IMR-90 (cell line): ENCODE data around the gene DOCK1. TPM values are rescaled to one million over a fixed set of nuclear protein-coding genes. Genes with fewer than 3 reads are reported as not detected.

Source experiments
- ATAC-seq: fragments of 200-7000 bp; cut with Tn5 transposase; 2 replicates; pipeline ENCODE4 v1.9.1; 2020; ENCODE audit warnings: low read depth, mild to moderate bottlenecking, moderate library complexity
- BruUV-seq: library from RNA; stranded (reverse); fragments of 400-500 nt; replicated peaks from 2 replicates; lab custom pipeline; 2021; lab: Mats Ljungman, UMichigan
- CTCF ChIA-PET: fragments of 300-600 bp; formaldehyde crosslinking; extraction: SDS; loops from one replicate; lab custom pipeline; 2021; ENCODE audit warnings: antibody characterized with exemption; lab: Yijun Ruan, JAX
- POLR2A ChIA-PET: fragments of 300-600 bp; sonication (Branson Sonifier 250); formaldehyde crosslinking; loops from one replicate; lab custom pipeline; 2022; ENCODE audit warnings: antibody characterized with exemption; ENCODE audit not compliant: unreplicated experiment; lab: Charles Lee
- DNase-seq: peaks from one replicate; pipeline ENCODE4 v3.0.0; 2013
- H2AFZ ChIP-seq: replicated peaks from 2 replicates; pipeline ENCODE3; 2013; ENCODE audit warnings: low read length, mild to moderate bottlenecking; ENCODE audit not compliant: poor library complexity
- H2AK5ac ChIP-seq: 2 replicates; pipeline ENCODE4 v1.6.1; 2013; ENCODE audit warnings: low read depth, low read length, inconsistent platforms
- H2AK9ac ChIP-seq: replicated peaks from 2 replicates; pipeline ENCODE3; 2013; ENCODE audit warnings: mild to moderate bottlenecking, low read depth, low read length, moderate library complexity; ENCODE audit not compliant: poor library complexity
- H2BK120ac ChIP-seq: 2 replicates; pipeline ENCODE4 v1.6.1; 2013; ENCODE audit warnings: low read depth, low read length, inconsistent platforms
- H2BK15ac ChIP-seq: 3 replicates; pipeline ENCODE4 v1.6.1; 2013; ENCODE audit warnings: low read depth, low read length, inconsistent platforms
- H2BK20ac ChIP-seq: 2 replicates; pipeline ENCODE4 v1.6.1; 2013; ENCODE audit warnings: low read depth, mild to moderate bottlenecking, inconsistent platforms, low read length, moderate library complexity
- H2BK5ac ChIP-seq: 2 replicates; pipeline ENCODE4 v1.6.1; 2013; ENCODE audit warnings: mild to moderate bottlenecking, low read depth, low read length, inconsistent platforms; ENCODE audit not compliant: poor library complexity, severe bottlenecking
- H3K14ac ChIP-seq: replicated peaks from 2 replicates; pipeline ENCODE4 v1.6.1; 2013; ENCODE audit warnings: low read depth, low read length, inconsistent platforms
- H3K18ac ChIP-seq: 2 replicates; pipeline ENCODE4 v1.6.1; 2013; ENCODE audit warnings: low read depth, low read length, control low read depth
- H3K23ac ChIP-seq: 2 replicates; pipeline ENCODE4 v1.6.1; 2013; ENCODE audit warnings: low read depth, low read length, inconsistent platforms
- H3K27ac ChIP-seq: 2 replicates; pipeline ENCODE4 v1.5.1; 2013; ENCODE audit warnings: mild to moderate bottlenecking, control low read depth, low read length; ENCODE audit not compliant: insufficient read depth
- H3K27me3 ChIP-seq: 2 replicates; pipeline ENCODE4 v1.6.1; 2013; ENCODE audit warnings: low read length; ENCODE audit not compliant: control insufficient read depth, insufficient read depth
- H3K36me3 ChIP-seq: 2 replicates; pipeline ENCODE4 v1.6.1; 2013; ENCODE audit warnings: low read length, mixed read lengths; ENCODE audit not compliant: control insufficient read depth, insufficient read depth
- H3K4ac ChIP-seq: 2 replicates; pipeline ENCODE4 v1.6.1; 2013; ENCODE audit warnings: low read depth, low read length, inconsistent platforms
- H3K4me1 ChIP-seq: 2 replicates; pipeline ENCODE4 v1.6.1; 2013; ENCODE audit warnings: low read length, mixed read lengths; ENCODE audit not compliant: control insufficient read depth, insufficient read depth
- H3K4me2 ChIP-seq: 2 replicates; pipeline ENCODE4 v1.6.1; 2013; ENCODE audit warnings: low read depth, mild to moderate bottlenecking, control low read depth, low read length, moderate library complexity
- H3K4me3 ChIP-seq: 2 replicates; pipeline ENCODE4 v1.5.1; 2013; ENCODE audit warnings: low read depth, mild to moderate bottlenecking, control low read depth, low read length, moderate library complexity; ENCODE audit not compliant: insufficient read depth
- H3K56ac ChIP-seq: 2 replicates; pipeline ENCODE4 v1.6.1; 2013; ENCODE audit warnings: low read length, inconsistent platforms; ENCODE audit not compliant: insufficient read depth; ENCODE audit errors: extremely low read depth
- H3K79me1 ChIP-seq, 2 experiments: 2 replicates each; pipeline ENCODE4 v1.6.1; 2013; ENCODE audit warnings: low read length in 2 of 2, inconsistent platforms in 1 of 2, low read depth in 1 of 2
- H3K9ac ChIP-seq: 2 replicates; pipeline ENCODE4 v1.6.1; 2013; ENCODE audit warnings: low read depth, low read length, control low read depth
- H3K9me1 ChIP-seq: 2 replicates; pipeline ENCODE4 v1.6.1; 2013; ENCODE audit warnings: low read length, inconsistent platforms; ENCODE audit not compliant: insufficient read depth
- H3K9me3 ChIP-seq: 2 replicates; pipeline ENCODE4 v1.6.1; 2013; ENCODE audit warnings: low read length; ENCODE audit not compliant: control insufficient read depth, insufficient read depth
- H4K20me1 ChIP-seq: 2 replicates; pipeline ENCODE4 v1.6.1; 2013; ENCODE audit warnings: low read length, inconsistent platforms; ENCODE audit not compliant: insufficient read depth
- H4K5ac ChIP-seq: 2 replicates; pipeline ENCODE4 v1.6.1; 2013; ENCODE audit warnings: mild to moderate bottlenecking, low read depth, low read length, control low read depth
- H4K8ac ChIP-seq, 2 experiments: 2 replicates each; pipeline ENCODE4 v1.6.1; 2013; ENCODE audit warnings: low read depth in 2 of 2, low read length in 2 of 2, control low read depth in 1 of 2, inconsistent platforms in 1 of 2
- H4K91ac ChIP-seq: 2 replicates; pipeline ENCODE4 v1.6.1; 2013; ENCODE audit warnings: low read depth, low read length, inconsistent platforms; ENCODE audit not compliant: insufficient read depth
- CHD1 ChIP-seq: IDR thresholded peaks from 2 replicates; pipeline ENCODE4 v1.6.1; 2012; ENCODE audit warnings: low read depth, low read length, improper control_type of control experiment
- ELK1 ChIP-seq: fragments of 150-350 bp; IDR thresholded peaks from 2 replicates; pipeline ENCODE4 v1.6.1; 2016; ENCODE audit warnings: low read depth, mild to moderate bottlenecking, low read length, moderate library complexity, borderline replicate concordance
- FOS ChIP-seq: fragments of 150-350 bp; IDR thresholded peaks from 2 replicates; pipeline ENCODE4 v1.6.1; 2016; ENCODE audit warnings: low read depth, low read length
- MAFK ChIP-seq: IDR thresholded peaks from 2 replicates; pipeline ENCODE4 v1.6.1; 2012; ENCODE audit warnings: low read depth, low read length, improper control_type of control experiment
- MAZ ChIP-seq: IDR thresholded peaks from 2 replicates; pipeline ENCODE4 v1.6.1; 2012; ENCODE audit warnings: low read depth, mild to moderate bottlenecking, low read length, improper control_type of control experiment, moderate library complexity, borderline replicate concordance
- MXI1 ChIP-seq: IDR thresholded peaks from 2 replicates; pipeline ENCODE4 v1.6.1; 2012; ENCODE audit warnings: low read depth, mild to moderate bottlenecking, low read length, moderate library complexity, borderline replicate concordance
- NFE2L2 ChIP-seq: fragments of 150-350 bp; IDR thresholded peaks from 2 replicates; pipeline ENCODE4 v1.6.1; 2016; ENCODE audit warnings: low read depth, mild to moderate bottlenecking, low read length
- POLR2A ChIP-seq: IDR thresholded peaks from 2 replicates; pipeline ENCODE4 v1.6.1; 2012; ENCODE audit warnings: mild to moderate bottlenecking, low read depth, low read length
- RCOR1 ChIP-seq: IDR thresholded peaks from 2 replicates; pipeline ENCODE4 v1.6.1; 2012; ENCODE audit warnings: mild to moderate bottlenecking, low read length, improper control_type of control experiment; ENCODE audit not compliant: insufficient replicate concordance
- WGBS, 2 experiments: methylation state at CpG; one replicate each; pipeline versions ENCODE4 v1.1.5 to v1.1.7; 2013; ENCODE audit warnings: missing lambda C conversion rate in 2 of 2; ENCODE audit not compliant: insufficient read length in 1 of 2; ENCODE audit errors: extremely low coverage in 2 of 2; 5-methylcytosine and 5-hydroxymethylcytosine counted together
- dilution Hi-C: fragments of 300-500 bp; cut with HindIII; formaldehyde crosslinking; loops from one replicate; pipeline ENCODE4 v1.14.3; 2018; ENCODE audit warnings: low sequenced_read_pairs; ENCODE audit not compliant: unreplicated experiment
- in situ Hi-C: fragments of 300-500 bp; cut with MboI; formaldehyde crosslinking; loops from 3 replicates; pipeline ENCODE4 v1.14.3; 2019; ENCODE audit warnings: low sequenced_read_pairs, inconsistent platforms, mixed read lengths
- intact Hi-C: fragments of 100-400 bp; cut with micrococcal nuclease; formaldehyde crosslinking; loops from 2 replicates; pipeline ENCODE4 v1.10.0; 2022
- polyA plus RNA-seq, 3 experiments: library from polyadenylated mRNA; depleted of rRNA; stranded (reverse); fragments of >200 nt; gene quantifications; 2 replicates each; pipeline ENCODE4 v1.2.3, GENCODE V29; 2012; ENCODE audit warnings: low replicate concordance in 1 of 3
- total RNA-seq: library from RNA; depleted of rRNA; stranded (reverse); fragments of >200 nt; gene quantifications from 2 replicates; pipeline ENCODE4 v1.2.3, GENCODE V29; 2012

The DOCK1 gene
- total and polyA plus RNA-seq, 2 of the 4 experiments (the other 2 are of a cell fraction): 28.2 to 71.0 TPM

DNA sequence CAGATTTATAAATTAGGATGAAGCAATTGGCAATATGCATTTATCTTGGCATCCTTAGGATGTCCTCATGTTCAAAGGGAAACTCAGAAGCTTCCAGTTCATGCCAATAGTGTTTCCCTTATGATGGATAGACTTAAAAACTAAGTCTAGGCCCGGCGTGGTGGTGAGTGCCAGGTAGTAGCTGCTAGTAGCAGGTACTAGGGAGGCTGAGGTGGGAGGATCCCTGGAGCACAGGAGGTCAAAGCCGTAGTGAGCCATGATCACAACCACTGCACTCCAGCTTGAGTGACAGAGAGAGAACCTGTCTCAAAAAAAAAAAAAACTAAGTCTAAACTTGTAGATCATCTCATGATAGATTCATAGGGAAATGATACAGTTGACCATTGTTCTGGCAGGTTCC, 115.0 kb downstream of the DOCK1 start:
- intact Hi-C loops: no loop called here
- no peak overlapping the region for H4K91ac ChIP-seq
- no peak overlapping the region for H3K14ac ChIP-seq
- no peak overlapping the region for H4K8ac ChIP-seq
- H2BK15ac ChIP-seq: no peak overlapping the region
- H3K9ac ChIP-seq: no peak overlapping the region
- no peak for DNase-seq
- H3K27ac ChIP-seq: no peak overlapping the region
- H3K4me1 ChIP-seq: no peaks in the 10 kb centered on the region; the same call in 1 of the 2 replicates
- dilution Hi-C loops: no loop called here
- no peak overlapping the region for H3K4me2 ChIP-seq
- ChIA-PET POLR2A (no interaction called here), CTCF (interaction anchor here (0.9 kb wide), 1 partner anchor 1086 kb away, joined by 3 read pairs; no protein-coding TSS in a partner anchor)
- no peak for ATAC-seq
- no peak overlapping the region for H2BK20ac ChIP-seq
- H3K9me1 ChIP-seq: peaks cover 10% of the 10 kb centered on the region
- no TSS peak for BruUV-seq
- in situ Hi-C loops: no loop called here
- H4K5ac ChIP-seq: no peak overlapping the region
- H3K4ac ChIP-seq: no peak overlapping the region
- WGBS, 2 experiments: 93% methylated on average over 2 of the region's 3 CpGs; no CpG with 5 or more reads in 1 of the 2 experiments
- H4K20me1 ChIP-seq: no peaks in the 10 kb centered on the region
- peaks cover 50% of the 10 kb centered on the region for H3K36me3 ChIP-seq
- no peak overlapping the region for H2AFZ ChIP-seq
- no peak overlapping the region for H3K18ac ChIP-seq
- no peak overlapping the region for H3K4me3 ChIP-seq
- peaks cover 10 to 43% of the 10 kb centered on the region in 2 experiments; a peak in 3 of 4 replicates for H3K79me1 ChIP-seq
- TF ChIP-seq NFE2L2 (no peak), ELK1 (no peak), CHD1 (no peak), MAFK (no peak), FOS (no peak), MXI1 (no peak), MAZ (no peak), RCOR1 (no peak), POLR2A (no peak)
- H3K56ac ChIP-seq: no peak overlapping the region
- H2AK5ac ChIP-seq: no peak overlapping the region
- H2BK120ac ChIP-seq: no peak overlapping the region
- H3K23ac ChIP-seq: no peak overlapping the region
- no peak overlapping the region for H2BK5ac ChIP-seq
- no peak overlapping the region for H2AK9ac ChIP-seq
- H3K9me3 ChIP-seq: no peaks in the 10 kb centered on the region
- H3K27me3 ChIP-seq: no peaks in the 10 kb centered on the region
